ENCODE data around the gene TRAT1. TPM values are rescaled to one million over a fixed set of nuclear protein-coding genes. Genes with fewer than 3 reads are reported as not detected.

Gene TRAT1
- total and polyA plus RNA-seq, 8 donors: 0.28 to 4.8 (median 0.46) TPM; not detected in 5

DNA sequence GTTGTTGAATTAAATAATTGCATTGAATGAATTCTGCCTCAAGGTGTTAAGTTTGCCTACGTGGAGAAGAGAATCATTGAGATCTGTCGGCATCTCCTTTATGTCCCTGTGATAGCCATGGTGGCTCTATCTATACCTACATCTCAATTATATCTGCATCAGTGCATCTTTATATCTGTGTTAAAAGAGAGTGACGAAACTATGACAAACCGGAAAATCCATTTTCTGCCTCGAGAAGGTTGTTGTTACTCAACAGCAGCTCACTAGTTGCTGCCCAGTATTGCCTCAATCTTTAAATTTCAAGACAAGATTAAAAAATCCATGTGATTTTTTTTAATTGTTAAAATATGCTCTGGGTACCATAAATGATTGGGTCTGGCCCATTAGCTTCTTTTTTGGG lies 72.4 kb downstream of the TRAT1 start:
- Histone ChIP-seq H3K4me1 (no peaks in the 10 kb centered on the region), H3K27ac (no peak overlapping the region), H3K9me3 (no peaks in the 10 kb centered on the region), H3K27me3 (no peaks in the 10 kb centered on the region), H3K4me3 (no peak overlapping the region), H3K36me3 (no peaks in the 10 kb centered on the region)
- TF ChIP-seq POLR2AphosphoS5 (IDR thresholded peaks at IDR 0.05) (no peak), EP300 (IDR thresholded peaks at IDR 0.05) (no peak), POLR2A (IDR thresholded peaks at IDR 0.05) (no peak)
- TF ChIP-seq, protein P1, sequence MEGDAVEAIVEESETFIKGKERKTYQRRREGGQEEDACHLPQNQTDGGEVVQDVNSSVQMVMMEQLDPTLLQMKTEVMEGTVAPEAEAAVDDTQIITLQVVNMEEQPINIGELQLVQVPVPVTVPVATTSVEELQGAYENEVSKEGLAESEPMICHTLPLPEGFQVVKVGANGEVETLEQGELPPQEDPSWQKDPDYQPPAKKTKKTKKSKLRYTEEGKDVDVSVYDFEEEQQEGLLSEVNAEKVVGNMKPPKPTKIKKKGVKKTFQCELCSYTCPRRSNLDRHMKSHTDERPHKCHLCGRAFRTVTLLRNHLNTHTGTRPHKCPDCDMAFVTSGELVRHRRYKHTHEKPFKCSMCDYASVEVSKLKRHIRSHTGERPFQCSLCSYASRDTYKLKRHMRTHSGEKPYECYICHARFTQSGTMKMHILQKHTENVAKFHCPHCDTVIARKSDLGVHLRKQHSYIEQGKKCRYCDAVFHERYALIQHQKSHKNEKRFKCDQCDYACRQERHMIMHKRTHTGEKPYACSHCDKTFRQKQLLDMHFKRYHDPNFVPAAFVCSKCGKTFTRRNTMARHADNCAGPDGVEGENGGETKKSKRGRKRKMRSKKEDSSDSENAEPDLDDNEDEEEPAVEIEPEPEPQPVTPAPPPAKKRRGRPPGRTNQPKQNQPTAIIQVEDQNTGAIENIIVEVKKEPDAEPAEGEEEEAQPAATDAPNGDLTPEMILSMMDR (IDR thresholded peaks at IDR 0.05): no peak
- WGBS, 5 donors: 84 to 93% (median 90%) methylated on average over 5 of the region's 5 CpGs
- DNase-seq: no peak
- intact Hi-C loops (cut with DNase I; ENCODE audit: low total_unique reads): no loop called here

DNA sequence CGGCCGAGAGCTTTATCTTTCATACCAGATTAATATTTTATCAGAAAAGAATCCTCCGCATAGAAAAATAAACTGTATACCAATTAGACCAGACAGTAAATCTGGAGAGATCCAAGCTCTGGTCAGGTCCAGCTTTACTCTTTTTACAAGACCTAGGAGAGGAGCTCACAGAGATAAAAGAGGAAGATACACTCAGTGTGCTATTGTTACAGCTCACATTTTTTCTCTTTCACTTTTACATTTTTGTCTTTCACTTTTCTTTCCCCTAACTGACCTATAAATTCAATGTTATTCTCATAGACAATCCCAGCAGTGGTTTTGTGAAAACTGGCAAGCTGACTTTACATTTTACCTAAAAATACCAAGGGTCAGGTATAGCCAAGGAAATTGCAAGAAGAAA lies 75.3 kb downstream of the TRAT1 start:
- H3K4me3 ChIP-seq: no peak overlapping the region
- intact Hi-C loops (cut with DNase I; ENCODE audit: low total_unique reads): no loop called here
- 59 to 92% (median 82%) methylated on average over 3 of the region's 3 CpGs for WGBS, 5 donors
- no peak overlapping the region for H3K27ac ChIP-seq
- no peaks in the 10 kb centered on the region for H3K36me3 ChIP-seq
- no peak for DNase-seq
- TF ChIP-seq POLR2AphosphoS5 (IDR thresholded peaks at IDR 0.05): no peak
- H3K27me3 ChIP-seq: no peaks in the 10 kb centered on the region
- no peaks in the 10 kb centered on the region for H3K9me3 ChIP-seq
- H3K4me1 ChIP-seq: no peaks in the 10 kb centered on the region

DNA sequence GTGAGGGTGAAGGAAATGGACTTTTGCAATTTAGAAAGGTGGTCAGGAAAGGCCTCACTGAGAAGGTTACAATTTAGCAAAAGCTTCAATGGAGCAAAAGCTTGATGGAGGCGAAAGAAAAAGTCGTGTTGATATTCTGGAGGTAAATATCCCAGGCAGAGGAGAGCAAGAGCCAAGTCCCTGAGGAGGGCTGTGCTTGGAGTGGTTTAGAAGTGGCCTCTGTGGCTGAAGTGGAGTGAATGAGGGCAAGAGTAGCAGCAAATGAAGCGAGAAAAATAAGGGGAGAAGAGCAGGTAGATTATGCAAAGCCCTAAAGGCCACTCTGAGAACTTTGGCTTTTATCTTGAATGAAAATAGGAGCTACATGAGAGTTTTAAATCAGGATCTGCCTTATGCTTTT lies 76.9 kb downstream of the TRAT1 start:
- H3K27me3 ChIP-seq: no peaks in the 10 kb centered on the region
- TF ChIP-seq POLR2AphosphoS5 (IDR thresholded peaks at IDR 0.05) (no peak), POLR2A (IDR thresholded peaks at IDR 0.05) (no peak), EP300 (IDR thresholded peaks at IDR 0.05) (no peak)
- TF ChIP-seq, protein P1 (IDR thresholded peaks at IDR 0.05): no peak
- intact Hi-C loops (cut with DNase I; ENCODE audit: low total_unique reads): no loop called here
- H3K36me3 ChIP-seq: no peaks in the 10 kb centered on the region
- no peaks in the 10 kb centered on the region for H3K9me3 ChIP-seq
- no peaks in the 10 kb centered on the region for H3K4me1 ChIP-seq
- H3K4me3 ChIP-seq: no peak overlapping the region
- 59 to 84% (median 75%) methylated on average over 3 of the region's 3 CpGs for WGBS, 5 donors
- no peak for DNase-seq
- H3K27ac ChIP-seq: no peak overlapping the region

Other genes with a start within 250 kb of the TRAT1 start
- gene CIP2A, start 233.3 kb upstream of the TRAT1 start, total RNA-seq: 10 to 100 TPM in 2 of 5 donors, 1 to 10 TPM in 1, under 1 TPM in 1, not detected in 1; 0.58 to 26.4 (median 8.0) TPM
- 1 to 10 TPM; 1.3 to 1.8 (median 1.4) TPM for gene CIP2A, start 233.3 kb upstream of the TRAT1 start, polyA plus RNA-seq
- gene DZIP3, start 233.1 kb upstream of the TRAT1 start, total RNA-seq: 10 to 100 TPM in 2 of 5 donors, 1 to 10 TPM in 3; 2.0 to 28.6 (median 9.1) TPM
- 1 to 10 TPM; 1.2 to 2.2 (median 1.7) TPM for gene DZIP3, start 233.1 kb upstream of the TRAT1 start, polyA plus RNA-seq
- 100 to 1,000 TPM in 1 of 5 donors, not detected in 4; 103 TPM for gene RETNLB, start 65.4 kb upstream of the TRAT1 start, total RNA-seq
- not detected for gene RETNLB, start 65.4 kb upstream of the TRAT1 start, polyA plus RNA-seq
- gene GUCA1C, start 131.1 kb downstream of the TRAT1 start, total RNA-seq: not detected
- gene GUCA1C, start 131.1 kb downstream of the TRAT1 start, polyA plus RNA-seq: 1 to 10 TPM in 2 of 3 donors, under 1 TPM in 1; 0.45 to 4.7 (median 2.6) TPM

All from stomach (tissue), 9 donors.